ENCODE measurements around the gene TFPI. TPM values are rescaled to one million over a fixed set of nuclear protein-coding genes. Genes with fewer than 3 reads are reported as not detected.

The TFPI gene
- polyA plus RNA-seq, 6 donors from 2014 or later, result 0.24 to 1.2 (median 0.35) TPM; not detected in 3

DNA sequence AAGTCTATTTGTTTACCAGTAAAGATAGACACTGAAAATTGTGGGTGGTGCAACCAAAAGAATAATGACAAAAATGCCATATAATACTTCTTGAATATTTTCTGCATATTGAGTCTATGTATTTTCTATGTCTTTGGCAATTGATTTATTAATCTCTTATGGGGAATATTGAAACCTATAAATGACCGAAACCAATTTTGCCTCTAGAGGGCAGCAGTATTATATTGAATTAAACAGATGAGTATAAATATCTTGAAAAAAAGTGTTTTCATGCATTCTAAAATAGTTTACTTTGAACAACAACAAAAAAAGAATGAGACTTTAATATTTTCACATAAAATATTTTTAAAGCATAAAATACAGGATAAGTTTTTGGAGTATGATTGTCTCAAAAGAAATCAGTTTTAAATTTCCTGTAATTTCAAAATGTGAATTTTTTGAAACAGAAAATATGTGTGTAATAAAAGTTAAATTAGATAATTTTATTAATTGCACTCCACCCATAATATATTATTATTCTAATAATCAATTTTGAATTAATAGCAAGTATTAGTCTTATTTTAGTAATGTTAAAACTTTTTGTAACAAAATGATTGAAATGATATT, 56.3 kb downstream of the TFPI start:
- H3K27ac Mint-ChIP-seq, result no peak overlapping the region
- no peaks in the 10 kb centered on the region for H3K4me1 Mint-ChIP-seq
- H3K9me3 Mint-ChIP-seq, result peaks cover 0 to 9% (median 7%) of the 10 kb centered on the region in 7 donors
- no peak for ATAC-seq (ENCODE audit: low read depth in 2 of 2)
- no peak for DNase-seq
- no peaks in the 10 kb centered on the region for H3K27me3 Mint-ChIP-seq
- H3K4me3 Mint-ChIP-seq, result no peak overlapping the region
- no peaks in the 10 kb centered on the region for H3K36me3 Mint-ChIP-seq

DNA sequence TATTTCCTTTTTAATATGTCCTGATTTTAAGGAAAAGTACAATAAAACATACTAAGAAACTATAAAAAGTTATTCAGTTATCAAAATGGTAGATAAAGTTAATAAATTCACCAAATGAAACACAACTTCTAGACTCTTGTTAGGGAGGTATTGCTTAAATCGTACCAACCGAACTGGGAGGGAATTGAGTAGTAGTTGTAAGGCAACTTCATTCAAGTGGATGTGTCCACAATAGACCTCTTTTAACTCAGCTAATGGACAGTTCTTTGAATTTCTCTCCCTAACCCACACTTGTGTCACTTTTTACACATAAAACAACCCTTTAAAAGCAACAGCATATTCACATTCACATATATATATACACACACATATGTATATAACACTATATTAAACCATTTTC, 57.1 kb downstream of the TFPI start:
- ATAC-seq (ENCODE audit: low read depth in 2 of 2) (no peak), DNase-seq (no peak)
- Mint-ChIP-seq H3K4me1 (no peaks in the 10 kb centered on the region), H3K4me3 (no peak overlapping the region), H3K9me3 (peaks cover 0 to 9% (median 7%) of the 10 kb centered on the region in 7 donors), H3K27me3 (no peaks in the 10 kb centered on the region), H3K36me3 (no peaks in the 10 kb centered on the region), H3K27ac (no peak overlapping the region)

DNA sequence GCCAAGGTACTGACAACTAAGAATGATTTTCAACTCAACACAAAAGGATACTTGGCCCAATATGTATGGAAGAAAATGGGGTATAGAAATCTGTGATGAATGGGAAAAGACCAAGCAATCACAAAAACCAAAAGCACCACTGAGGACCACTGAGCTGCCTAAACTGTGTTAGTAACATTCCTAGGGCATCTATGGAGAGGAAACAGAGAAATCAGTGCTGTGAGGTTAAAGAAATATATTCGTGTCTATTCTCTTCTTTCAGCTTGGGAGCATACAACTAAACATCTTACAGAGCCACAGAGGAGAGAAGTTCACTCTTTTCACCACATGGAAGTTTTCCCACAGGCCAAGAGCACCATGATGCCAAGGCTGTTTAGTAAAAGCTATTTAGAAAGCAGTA, 58.9 kb downstream of the TFPI start:
- Mint-ChIP-seq H3K4me3 (no peak overlapping the region), H3K27ac (no peak overlapping the region), H3K9me3 (peaks cover 0 to 9% (median 7%) of the 10 kb centered on the region in 7 donors)

DNA sequence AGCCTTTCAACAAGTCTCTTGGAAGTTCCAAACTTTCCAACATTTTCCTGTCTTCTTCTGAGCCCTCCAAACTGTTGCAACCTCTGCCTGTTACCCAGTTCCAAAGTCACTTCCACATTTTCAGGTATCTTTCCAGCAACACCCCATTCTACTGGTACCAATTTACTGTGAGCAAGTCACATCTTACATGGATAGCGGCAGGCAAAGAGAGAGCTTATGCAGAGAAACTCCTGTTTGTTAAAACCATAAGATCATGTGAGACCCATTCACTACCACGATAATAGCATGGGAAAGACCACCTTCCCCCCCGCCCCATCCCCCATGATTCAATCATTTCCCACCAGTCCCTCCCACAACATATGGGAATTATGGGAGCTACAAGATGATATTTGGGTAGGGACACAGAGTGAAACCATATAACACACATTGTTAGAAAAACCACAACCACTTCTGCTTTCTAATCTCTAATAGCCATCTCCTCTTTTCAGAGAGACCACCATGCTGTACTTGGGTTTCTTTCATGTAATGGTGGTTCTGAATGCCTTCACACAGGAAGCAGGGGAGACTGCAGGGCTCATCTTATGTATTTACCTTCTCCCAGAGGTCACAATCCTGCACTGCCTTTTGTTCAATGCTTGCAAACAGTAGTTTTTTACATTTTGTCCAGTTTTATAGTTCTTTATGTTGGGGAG, 60.2 kb downstream of the TFPI start:
- ATAC-seq (ENCODE audit: low read depth in 2 of 2) (no peak), DNase-seq (no peak)
- Mint-ChIP-seq H3K4me1 (no peaks in the 10 kb centered on the region), H3K36me3 (no peaks in the 10 kb centered on the region), H3K9me3 (peaks cover 0 to 9% (median 7%) of the 10 kb centered on the region in 7 donors), H3K27ac (no peak overlapping the region), H3K4me3 (no peak overlapping the region), H3K27me3 (no peaks in the 10 kb centered on the region)

More for the DNA sequence above, 58.9 kb downstream of the TFPI start:
- no peak for ATAC-seq (ENCODE audit: low read depth in 2 of 2)
- Mint-ChIP-seq H3K4me1 (no peaks in the 10 kb centered on the region), H3K27me3 (no peaks in the 10 kb centered on the region), H3K36me3 (no peaks in the 10 kb centered on the region)
- no peak for DNase-seq

DNA sequence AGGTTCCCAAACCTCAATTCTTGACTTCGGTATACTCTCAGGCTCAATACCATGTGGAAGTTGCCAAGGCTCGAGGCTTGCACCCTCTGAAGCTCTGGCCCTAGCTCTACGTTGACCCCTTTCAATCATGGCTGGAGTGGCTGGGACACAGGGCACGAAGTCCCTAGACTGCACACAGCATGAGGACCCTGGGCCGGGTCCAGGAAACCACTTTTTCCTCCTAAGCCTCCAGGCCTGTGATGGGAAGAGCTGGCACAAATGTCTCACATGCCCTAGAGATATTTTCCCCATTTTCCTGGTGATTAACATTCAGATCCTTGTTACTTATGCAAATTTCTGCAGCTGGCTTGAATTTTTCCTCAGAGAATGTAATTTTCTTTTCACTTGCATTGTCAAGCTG, 61.1 kb downstream of the TFPI start:
- Mint-ChIP-seq H3K36me3 (no peaks in the 10 kb centered on the region), H3K4me1 (no peaks in the 10 kb centered on the region), H3K27ac (no peak overlapping the region), H3K27me3 (no peaks in the 10 kb centered on the region), H3K4me3 (no peak overlapping the region), H3K9me3 (peaks cover 0 to 9% (median 7%) of the 10 kb centered on the region in 7 donors)
- ATAC-seq (ENCODE audit: low read depth in 2 of 2) (no peak), DNase-seq (no peak)

DNA sequence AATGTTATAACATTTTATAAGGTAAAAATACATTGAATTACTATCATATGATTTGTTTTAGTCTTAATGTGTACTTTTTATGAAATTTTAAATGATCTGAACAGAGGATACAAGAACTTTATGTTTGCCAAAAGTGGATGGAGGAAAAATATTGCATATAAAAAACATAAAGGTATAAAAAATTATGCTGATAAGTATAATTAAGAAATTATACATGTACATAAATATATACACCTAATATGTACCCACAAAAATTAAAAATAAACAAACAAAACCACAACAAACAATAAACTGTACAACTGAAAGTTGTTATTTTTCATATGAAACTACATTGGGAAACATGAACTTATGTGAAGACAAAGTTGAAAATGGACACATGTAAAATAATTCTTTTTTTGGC, 68.0 kb downstream of the TFPI start:
- Mint-ChIP-seq H3K4me3 (no peak overlapping the region), H3K36me3 (no peaks in the 10 kb centered on the region), H3K27ac (no peak overlapping the region), H3K27me3 (no peaks in the 10 kb centered on the region), H3K9me3 (no peaks in the 10 kb centered on the region), H3K4me1 (no peaks in the 10 kb centered on the region)
- ATAC-seq (ENCODE audit: low read depth in 2 of 2), result no peak
- DNase-seq, result no peak

DNA sequence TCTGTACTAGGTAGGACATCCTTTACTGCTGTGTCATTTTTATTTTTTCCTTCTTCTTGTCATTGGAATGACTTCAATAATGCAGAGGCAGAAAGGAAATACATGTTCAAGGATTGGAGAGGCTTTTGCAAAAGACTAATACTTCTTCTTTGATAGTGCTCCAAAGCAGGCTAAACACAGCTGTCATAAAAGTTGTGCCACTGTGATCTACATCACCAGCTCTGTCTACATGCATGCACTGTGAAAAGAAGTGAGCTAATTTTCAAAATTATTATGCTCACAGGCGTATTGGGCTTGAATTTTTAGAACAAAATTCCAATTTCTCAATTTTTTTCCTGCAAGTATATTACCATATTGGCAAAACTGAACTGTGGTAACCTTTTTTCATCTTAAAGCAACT, 68.7 kb downstream of the TFPI start:
- Mint-ChIP-seq H3K27ac (no peak overlapping the region), H3K4me3 (no peak overlapping the region), H3K9me3 (no peaks in the 10 kb centered on the region), H3K36me3 (no peaks in the 10 kb centered on the region), H3K27me3 (no peaks in the 10 kb centered on the region), H3K4me1 (no peaks in the 10 kb centered on the region)
- DNase-seq (no peak), ATAC-seq (ENCODE audit: low read depth in 2 of 2) (no peak)

DNA sequence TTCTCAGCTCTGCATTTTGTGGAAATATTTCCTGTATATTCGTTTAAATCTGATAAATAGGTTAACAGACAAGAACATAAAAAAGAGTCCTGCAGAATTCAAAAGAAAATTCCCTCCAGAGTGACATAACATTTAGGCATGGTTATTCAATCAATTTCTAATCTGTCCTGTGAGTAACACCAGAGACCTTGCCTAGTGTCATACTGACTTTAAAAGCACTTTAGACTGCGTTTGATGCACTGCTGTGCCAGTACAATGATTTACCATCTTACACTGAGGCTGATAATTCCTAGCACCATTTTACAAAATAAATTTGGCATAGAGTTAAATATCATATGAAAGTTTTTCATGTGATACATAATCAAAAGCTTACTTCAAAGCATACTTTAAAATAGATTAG, 70.7 kb downstream of the TFPI start:
- no peak overlapping the region for H3K4me3 Mint-ChIP-seq
- ATAC-seq (ENCODE audit: low read depth in 2 of 2) (no peak), DNase-seq (no peak)
- no peaks in the 10 kb centered on the region for H3K4me1 Mint-ChIP-seq
- no peak overlapping the region for H3K27ac Mint-ChIP-seq
- H3K9me3 Mint-ChIP-seq, result no peaks in the 10 kb centered on the region
- no peaks in the 10 kb centered on the region for H3K36me3 Mint-ChIP-seq
- H3K27me3 Mint-ChIP-seq, result no peaks in the 10 kb centered on the region

DNA sequence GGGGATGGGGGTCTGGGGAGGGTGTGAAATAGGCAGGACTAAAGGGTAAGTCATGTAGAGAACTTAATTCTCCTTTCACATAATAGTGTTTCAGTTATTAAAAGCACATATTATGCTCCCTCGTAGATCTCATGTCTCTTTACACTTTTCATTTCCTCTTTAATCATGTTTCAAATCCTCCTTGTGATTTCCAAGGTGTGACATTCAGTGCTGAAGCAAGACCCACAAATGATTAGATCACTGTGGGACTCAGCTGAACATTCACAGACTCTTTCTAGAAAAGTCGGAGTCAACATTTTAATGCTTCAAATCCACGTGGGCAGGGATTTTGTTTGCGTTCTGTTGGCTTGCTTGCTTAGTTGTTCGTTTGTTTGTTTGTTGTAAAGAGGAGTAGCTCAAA, 71.4 kb downstream of the TFPI start:
- no peaks in the 10 kb centered on the region for H3K27me3 Mint-ChIP-seq
- H3K9me3 Mint-ChIP-seq, result no peaks in the 10 kb centered on the region
- DNase-seq (no peak), ATAC-seq (ENCODE audit: low read depth in 2 of 2) (no peak)
- H3K36me3 Mint-ChIP-seq, result no peaks in the 10 kb centered on the region
- no peak overlapping the region for H3K27ac Mint-ChIP-seq
- no peaks in the 10 kb centered on the region for H3K4me1 Mint-ChIP-seq
- no peak overlapping the region for H3K4me3 Mint-ChIP-seq

DNA sequence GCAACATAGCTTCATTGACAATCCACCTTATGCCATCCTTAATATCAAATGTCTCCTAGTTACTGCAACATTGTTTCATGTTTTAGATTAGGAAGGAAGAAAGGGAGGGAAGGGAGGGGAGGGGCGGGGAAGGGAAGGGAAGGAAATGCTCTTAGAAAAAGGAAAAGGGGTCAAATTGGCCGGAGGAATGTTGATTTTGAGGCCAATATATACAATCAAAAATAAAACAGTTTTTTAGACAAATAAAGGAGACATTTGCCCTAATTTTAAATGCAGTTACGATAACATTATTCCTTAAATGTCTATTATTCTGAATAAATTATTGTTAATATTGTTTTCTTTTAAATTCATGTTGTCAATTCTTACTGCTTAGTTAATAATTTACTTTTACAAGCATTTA, 72.7 kb downstream of the TFPI start:
- Mint-ChIP-seq H3K4me1 (no peaks in the 10 kb centered on the region), H3K4me3 (no peak overlapping the region), H3K27ac (no peak overlapping the region), H3K36me3 (no peaks in the 10 kb centered on the region), H3K9me3 (no peaks in the 10 kb centered on the region), H3K27me3 (no peaks in the 10 kb centered on the region)
- ATAC-seq (ENCODE audit: low read depth in 2 of 2) (no peak), DNase-seq (no peak)

DNA sequence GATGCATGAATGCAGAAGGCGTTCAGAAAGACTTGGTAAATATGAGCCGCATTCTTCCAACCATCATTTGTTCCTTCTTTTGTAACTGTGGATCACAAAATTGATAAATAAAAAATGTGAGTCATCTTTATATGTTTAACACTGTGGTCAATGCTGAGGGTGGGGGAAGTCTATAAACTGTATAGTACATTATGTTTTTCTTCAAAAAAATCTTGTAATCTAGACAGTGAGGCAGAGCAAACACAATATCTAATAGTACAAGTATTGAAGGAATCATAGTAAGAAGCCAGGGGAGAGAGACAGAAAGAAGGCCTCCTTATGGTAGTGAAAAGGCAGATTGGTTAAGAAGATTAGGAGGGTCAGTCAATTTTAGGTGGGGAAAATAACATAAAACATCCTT, 75.5 kb downstream of the TFPI start:
- no peak overlapping the region for H3K4me3 Mint-ChIP-seq
- H3K9me3 Mint-ChIP-seq, result no peaks in the 10 kb centered on the region
- H3K27me3 Mint-ChIP-seq, result no peaks in the 10 kb centered on the region
- DNase-seq (no peak), ATAC-seq (ENCODE audit: low read depth in 2 of 2) (no peak)
- no peaks in the 10 kb centered on the region for H3K36me3 Mint-ChIP-seq
- no peak overlapping the region for H3K27ac Mint-ChIP-seq
- H3K4me1 Mint-ChIP-seq, result no peaks in the 10 kb centered on the region

DNA sequence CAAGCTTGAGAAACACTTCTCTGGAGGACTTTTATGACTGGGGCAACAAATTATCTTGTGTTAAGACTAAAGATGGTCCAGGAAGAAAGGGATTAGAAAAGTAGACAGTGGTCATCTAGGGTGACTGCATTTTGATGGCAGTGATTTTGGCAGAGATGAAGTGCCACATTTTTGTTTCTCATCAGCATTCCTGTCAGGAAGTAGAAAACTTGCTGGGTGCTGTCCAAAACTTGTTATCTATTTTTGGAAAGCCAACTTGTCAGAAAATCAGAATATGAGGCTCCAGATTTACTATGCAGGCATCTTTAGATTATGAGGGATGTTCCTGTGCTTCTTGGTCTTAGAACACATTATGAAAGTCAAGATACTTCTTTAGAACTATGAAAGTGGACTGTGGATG, 77.2 kb downstream of the TFPI start:
- no peak overlapping the region for H3K4me3 Mint-ChIP-seq
- no peaks in the 10 kb centered on the region for H3K9me3 Mint-ChIP-seq
- no peaks in the 10 kb centered on the region for H3K27me3 Mint-ChIP-seq
- no peaks in the 10 kb centered on the region for H3K36me3 Mint-ChIP-seq
- H3K4me1 Mint-ChIP-seq, result no peaks in the 10 kb centered on the region
- DNase-seq, result no peak
- peak overlapping the region in 1 of 6 donors; percentile 40 for H3K27ac Mint-ChIP-seq
- ATAC-seq (ENCODE audit: low read depth in 2 of 2), result no peak

DNA sequence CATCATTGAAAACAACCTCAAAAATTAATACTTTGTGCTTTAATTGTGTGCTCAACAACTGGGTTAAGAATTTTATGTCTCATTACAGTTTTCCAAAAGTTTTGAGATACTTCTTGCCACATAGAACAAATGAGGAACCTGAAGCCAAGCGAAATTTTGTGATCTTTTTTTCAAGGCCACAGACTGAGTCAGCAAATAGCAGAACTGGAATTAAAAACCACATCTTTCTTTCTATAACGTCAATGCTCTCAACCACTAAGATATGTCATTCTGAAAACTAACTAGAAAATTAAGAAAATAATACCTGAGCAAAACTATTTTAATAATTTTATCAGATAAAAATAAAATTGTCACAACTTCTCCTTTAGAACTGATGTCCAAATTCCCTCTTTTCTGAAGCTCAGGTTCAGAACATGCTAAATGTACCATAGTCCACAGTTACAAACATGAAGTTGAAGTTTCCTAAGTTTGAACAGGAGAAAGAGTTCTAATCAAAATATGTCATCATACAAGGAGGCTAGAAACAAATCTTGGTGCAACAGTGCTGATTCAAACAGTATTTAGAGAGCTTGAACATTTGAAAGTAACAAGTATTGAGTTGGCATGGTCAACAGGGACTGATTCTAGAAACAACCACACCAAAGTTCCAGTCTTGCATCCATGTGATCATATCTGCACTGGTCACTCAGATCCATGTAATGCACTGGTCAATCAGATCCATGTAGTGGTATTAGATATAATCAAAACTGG, 78.6 kb downstream of the TFPI start:
- no peaks in the 10 kb centered on the region for H3K9me3 Mint-ChIP-seq
- H3K4me3 Mint-ChIP-seq, result no peak overlapping the region
- DNase-seq (no peak), ATAC-seq (ENCODE audit: low read depth in 2 of 2) (no peak)
- no peaks in the 10 kb centered on the region for H3K4me1 Mint-ChIP-seq
- no peaks in the 10 kb centered on the region for H3K27me3 Mint-ChIP-seq
- no peak overlapping the region for H3K27ac Mint-ChIP-seq
- no peaks in the 10 kb centered on the region for H3K36me3 Mint-ChIP-seq

DNA sequence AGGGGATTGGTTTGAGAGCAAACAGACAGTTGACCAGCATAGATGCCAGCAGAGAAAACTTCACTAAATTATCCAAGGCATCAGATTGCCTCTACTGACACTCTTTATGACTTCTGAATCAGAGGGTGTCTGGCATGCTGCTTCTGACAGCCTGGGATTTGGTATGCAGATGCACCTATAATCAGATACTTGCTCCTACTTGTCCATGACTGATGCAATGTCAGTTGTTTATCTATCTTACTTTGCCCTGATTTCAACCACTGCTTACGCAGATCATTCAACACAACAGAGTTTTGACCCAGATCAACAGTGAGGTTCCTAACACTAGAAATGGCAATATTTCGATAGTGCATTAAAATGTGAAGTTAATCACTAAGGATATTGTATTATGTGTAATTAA, 83.5 kb downstream of the TFPI start:
- no peaks in the 10 kb centered on the region for H3K36me3 Mint-ChIP-seq
- no peak overlapping the region for H3K27ac Mint-ChIP-seq
- H3K27me3 Mint-ChIP-seq, result no peaks in the 10 kb centered on the region
- H3K4me3 Mint-ChIP-seq, result no peak overlapping the region
- ATAC-seq (ENCODE audit: low read depth in 2 of 2) (no peak), DNase-seq (no peak)
- H3K9me3 Mint-ChIP-seq, result no peaks in the 10 kb centered on the region
- no peaks in the 10 kb centered on the region for H3K4me1 Mint-ChIP-seq

All from naive B cell (primary cell).